T-helper 9 cell (primary cell): Measurements from ENCODE around the gene ARMC9.
"Not testable (repeated sequence)": the region's sequence is repeated elsewhere in the genome, so short reads cannot be mapped to it uniquely, and the experiment has no call there.

ENCODE experiments used
- DNase-seq: peaks from one replicate; pipeline ENCODE4 v3.0.0-alpha.2; 2020

Gene ARMC9

DNA sequence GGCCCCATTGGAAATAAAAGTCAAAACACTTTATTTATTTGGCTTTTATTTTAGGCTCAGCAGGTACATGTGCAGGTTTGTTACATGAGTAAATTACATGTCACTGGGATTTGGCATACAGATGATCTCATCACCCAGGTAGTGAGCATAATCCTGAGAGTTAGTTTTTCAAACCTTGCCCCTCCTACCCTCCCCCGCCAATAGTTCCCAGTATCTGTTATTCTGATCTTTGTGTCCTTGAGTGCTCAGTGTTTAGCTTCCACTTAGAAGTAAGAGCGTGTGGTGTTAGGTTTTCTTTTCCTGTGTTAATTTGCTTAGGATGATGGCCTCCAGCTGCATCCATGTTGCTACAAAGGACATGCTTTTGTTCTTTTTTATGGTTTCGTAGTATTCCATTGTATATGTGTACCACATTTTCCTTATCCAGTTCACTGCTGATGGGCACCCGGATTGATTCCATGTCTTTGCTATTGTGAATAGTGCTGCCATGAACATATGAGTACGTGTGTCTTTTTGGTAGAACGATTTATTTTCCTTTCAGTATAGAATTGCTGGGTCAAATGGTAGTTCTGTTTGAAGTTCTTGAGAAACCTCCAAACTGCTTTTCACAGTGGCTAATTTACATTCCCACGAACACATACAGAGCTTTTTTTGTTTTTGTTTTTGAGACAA, 47.9 kb downstream of the ARMC9 start:
- no peak for DNase-seq

DNA sequence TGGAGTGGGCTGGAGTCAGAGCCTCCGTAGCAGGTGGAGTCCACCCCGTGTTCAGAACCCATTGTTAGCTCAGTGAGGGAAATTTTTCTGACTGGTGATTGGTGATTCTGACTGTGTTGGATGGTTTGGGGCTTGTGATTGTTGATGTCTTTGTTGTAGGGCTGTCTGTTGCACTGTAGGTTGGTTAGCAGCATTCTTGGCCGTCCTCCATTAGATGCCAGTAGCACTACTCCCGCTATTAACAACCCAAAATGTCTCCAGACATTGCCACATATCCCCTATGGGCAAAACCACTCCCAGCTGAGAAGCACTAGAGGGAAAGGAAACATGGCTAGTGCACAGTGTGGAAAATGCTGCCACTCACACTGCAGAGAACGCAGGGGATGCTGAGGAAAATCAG, 51.7 kb downstream of the ARMC9 start:
- DNase-seq: no peak

DNA sequence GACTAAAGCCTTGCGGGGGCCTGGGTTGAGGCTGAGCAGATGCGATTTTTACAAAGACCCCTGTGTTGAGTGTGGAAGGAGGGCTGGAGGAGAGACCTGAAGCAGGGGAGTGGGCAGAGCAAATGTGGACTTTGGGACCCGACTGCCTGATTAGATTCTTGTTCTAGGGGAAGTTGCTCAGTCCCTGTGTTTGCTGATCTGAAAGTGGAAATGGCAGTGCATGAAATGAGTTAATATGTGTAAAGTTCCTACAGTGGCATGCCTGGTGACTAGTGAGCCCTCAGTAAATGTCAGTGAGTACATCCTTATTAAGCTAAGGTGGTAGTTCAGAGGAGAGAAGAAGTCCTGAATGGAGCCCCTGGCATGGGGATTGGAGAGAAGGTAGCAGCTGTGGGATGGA, 52.3 kb downstream of the ARMC9 start:
- DNase-seq: no peak

DNA sequence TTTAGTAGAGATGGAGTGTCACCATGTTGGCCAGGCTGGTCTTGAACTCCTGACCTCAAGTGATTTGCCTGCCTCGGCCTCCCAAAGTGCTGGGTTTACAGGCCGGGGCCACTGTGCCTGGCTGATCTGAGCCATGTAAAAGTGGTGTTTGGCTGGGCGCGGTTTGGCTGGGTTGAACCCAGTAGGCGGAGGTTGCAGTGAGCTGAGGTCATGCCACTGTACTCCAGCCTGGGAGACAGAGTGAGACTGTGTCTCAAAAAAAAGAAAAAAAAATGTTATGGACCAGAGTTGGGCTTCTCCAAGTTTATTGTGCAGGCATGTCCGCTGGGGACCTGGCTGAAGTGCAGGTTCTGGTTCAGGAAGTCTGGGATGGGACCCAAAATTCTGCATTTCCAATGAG, 54.9 kb downstream of the ARMC9 start:
- not testable (repeated sequence) for DNase-seq

DNA sequence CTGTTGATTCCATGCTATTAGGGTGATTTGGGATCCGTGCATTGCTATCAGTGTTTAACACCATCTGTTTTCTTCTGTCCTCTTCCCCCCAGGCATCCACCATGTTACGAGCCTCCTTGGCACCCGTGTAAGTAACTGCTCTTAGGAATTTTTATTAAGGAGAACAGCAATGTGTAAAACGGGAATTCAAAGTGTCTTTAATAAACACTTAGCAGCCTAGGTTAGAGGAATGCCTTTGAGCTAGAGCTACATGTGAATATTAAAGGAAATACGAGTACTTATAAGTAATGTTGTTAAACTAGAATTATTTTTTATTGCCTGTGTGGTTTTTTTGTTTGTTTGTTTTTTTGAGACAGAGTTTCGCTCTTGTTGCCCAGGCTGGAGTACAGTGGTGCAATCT, 58.1 kb downstream of the ARMC9 start:
- DNase-seq: no peak

DNA sequence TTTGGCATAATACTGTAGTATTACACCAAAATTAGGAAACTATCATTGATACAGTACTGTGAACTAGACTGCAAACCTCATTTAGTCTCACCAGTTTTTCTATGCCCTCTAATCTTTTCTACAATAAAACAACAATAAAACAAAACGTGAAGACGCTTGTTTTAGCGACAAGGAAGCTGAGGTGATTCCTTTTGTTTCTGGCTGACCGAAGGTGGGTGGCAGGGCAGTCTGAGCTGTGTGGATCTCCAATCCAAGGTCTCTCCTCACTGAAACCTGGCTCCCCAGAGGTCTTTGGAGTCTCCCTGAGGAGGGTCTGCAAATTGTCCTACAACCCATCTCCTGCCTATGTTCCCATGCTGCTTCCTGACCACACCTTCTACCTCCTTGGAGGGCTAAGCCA, 59.3 kb downstream of the ARMC9 start:
- no peak for DNase-seq

DNA sequence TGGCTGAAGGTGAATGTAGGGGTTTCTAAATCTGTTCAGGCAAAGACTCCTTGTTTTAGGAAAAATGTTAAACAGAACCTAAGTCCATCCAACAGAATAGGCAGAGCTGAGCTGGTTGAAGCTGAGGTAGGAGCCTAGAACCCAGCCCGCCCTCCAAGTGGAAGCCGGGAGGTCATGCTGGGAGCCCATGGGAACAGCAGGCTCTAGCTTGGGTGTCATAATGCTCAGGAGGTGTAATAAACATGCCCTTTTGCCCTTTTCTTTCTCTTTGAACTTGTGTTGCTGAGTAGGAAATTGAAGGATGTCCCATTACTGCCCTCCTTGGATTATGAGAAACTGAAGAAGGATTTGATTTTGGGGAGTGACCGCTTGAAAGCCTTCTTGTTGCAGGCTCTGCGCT, 60.3 kb downstream of the ARMC9 start:
- no peak for DNase-seq

DNA sequence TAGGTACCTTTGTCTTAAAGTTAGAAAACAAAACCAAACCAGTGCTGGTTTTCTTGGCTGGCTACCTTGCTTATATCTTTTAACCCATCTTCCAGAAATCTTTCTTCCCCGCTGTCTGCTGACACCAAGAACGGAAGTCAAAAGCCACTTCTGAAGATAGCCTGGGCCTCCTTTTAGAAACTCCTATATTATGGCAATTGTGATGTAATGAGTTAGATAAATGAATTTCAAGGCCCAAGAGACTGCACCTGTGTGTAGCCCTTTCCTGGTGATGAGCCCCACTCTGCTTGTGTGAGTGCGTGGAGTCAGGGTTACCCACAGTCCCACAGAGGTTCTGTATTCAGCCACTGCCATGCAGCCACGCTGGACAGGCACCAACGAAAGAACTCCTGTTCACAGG, 60.7 kb downstream of the ARMC9 start:
- no peak for DNase-seq

DNA sequence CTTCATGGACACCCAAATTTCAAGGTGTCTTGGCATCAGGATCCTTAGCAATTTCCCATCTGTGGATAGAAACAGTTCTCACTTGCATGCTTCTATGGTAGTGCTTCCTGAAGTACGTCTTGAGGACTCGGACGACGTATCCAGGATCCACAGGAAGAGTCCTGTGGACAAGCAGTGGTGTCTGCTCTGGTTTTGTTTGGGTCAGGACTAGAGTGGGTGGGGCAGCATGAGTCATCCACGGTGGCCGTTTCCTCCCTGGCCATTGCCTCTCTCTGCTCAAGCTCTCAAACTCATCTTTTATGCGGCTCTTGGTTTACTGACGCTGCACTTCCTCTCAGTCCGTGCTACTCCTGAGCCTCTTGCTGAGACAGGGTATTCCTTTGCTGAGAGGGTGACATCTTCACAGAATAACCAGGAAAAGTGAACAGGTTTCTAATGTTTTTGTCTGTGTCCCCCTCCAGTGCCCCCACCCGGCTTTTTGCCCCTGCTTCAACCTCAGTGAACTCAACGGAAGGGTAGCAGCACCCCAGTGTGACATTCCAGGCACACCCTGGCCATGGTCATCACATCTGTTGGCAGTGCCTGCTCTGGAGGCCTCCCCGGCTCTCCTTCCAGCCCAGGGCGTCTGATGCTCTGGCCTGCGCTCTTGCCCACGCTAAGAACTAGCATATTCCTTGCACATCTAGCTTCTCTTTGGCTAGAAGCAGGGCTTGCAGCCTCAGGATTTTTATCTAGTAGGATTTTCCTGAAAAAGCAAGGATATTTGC, 62.2 kb downstream of the ARMC9 start:
- no peak for DNase-seq

DNA sequence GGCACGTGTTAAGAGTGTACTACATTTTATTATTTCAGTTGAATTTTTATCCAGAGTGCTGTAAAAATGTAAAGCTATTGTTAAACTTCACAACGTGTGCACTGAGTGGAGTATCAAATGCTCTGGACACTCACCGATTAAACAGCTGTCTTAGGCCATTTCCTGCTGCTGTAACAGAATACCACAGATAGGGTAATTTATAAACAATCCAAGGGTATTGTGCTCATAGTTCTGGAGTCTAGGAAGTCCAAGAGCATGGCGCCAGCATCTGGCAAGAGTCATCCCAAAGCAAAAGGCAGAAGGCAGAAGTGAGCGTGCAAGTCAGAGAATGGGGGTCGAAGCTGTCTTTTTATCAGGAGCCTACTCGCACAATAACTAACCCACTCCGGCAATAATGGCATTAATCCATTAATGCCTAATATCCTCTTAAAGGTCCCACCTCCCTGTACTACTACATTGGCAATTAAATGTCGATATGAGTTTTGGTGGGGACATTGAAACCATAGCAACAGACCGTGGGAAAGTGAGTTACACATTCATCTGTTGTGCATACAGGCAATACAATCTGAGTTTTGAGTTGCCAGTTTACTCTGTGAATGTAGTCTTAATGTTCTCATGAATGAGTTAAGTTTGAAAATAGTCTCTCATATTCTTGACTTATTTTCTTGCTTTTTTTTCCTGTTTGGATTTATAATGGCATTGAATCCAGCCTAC, 64.8 kb downstream of the ARMC9 start:
- DNase-seq: no peak

DNA sequence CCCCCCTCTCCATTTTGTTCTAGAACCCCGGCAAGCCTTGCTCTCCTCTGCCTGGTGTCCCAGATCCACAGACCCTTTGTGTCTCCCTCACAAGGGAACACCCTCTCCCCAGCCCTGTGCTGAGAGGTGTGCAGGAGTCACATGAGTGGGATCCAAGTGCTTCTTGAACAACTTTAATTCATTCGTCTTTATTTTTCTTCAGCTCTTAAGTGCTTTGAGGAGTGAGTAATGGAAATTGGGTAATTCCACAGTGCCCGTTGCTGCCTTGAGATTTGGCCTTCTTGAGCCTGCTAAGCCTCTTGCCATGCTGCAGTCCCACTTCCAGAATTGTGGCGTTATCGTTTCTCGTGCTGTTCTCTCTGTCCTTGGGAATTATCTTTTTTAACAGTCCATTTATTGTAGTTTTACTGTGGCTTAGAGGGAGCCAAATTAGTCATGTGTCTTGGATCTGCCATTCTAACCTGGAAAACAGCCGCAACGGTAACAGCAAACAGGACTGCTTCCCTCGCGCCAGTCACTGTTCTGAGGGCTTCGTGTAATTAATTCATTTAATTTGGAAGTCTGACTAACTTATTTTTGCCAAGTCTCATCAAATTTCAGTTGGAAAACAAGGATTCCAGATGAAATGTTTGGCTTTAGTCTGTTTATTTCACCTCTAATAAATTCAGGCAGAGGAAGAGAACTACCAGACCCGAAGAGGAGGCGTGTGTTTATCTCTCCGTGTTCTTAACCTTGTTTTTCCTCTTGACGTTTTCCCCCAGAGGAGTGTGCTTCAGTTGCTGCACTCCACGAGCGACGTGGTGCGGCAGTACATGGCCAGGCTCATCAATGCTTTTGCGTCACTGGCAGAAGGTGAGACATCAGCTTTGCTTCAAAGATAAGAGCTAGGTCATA, 72.0 kb downstream of the ARMC9 start:
- no peak for DNase-seq

DNA sequence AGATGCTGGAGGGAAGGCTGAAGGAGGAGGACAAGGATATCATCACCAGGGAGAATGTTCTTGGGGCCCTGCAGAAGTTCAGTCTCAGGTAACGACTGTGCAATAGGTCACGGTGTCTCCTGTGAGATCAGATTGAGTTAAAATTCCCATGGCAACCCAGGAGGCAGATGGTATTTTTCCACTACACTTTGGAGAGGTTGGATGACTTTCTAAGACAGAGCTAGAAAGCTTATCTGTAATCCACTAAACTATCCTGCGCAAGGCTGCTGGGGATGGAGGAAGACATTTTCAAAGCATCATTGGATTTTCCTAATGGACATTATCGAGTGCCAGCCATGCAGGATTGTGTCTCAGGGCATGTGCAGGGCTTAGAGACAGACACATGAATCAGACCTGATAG, 74.6 kb downstream of the ARMC9 start:
- DNase-seq: no peak

DNA sequence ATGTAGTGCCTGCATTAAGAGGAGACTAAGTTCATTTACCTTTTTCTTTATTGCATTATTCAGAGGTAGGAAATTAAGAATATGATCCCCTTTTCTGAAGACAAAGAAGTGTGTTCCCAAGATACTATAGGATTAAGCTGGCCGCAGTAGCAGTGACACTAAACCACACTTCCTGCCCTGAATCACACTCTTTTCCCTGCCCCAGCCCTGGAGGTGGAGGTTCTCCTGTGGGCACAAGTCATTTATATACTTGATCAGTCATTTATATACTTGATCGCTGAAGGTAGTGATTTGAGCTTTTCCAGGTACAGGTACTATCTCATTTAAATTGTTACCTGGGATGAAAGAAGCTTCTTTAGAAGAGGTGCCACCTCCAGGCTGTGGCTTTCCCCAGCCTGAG, 78.6 kb downstream of the ARMC9 start:
- DNase-seq: no peak

DNA sequence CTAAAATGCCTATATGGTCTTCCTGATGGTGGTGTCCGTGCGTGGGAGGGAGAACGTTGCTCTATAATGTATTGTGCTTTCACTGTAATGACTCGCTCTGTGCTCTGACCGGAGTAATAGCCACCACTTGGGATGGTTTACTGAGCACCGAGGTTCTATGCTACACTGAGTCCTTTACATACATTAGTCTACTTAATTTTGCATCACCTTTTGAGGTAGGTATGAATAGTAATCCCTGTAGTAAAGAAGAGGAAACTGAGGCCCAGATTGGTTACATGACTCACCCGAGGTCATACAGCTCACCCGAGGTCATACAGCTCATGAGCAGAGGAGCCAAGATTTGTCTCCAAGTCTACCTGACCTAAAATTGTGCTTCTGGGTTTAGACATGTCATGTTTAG, 79.5 kb downstream of the ARMC9 start:
- DNase-seq: no peak

DNA sequence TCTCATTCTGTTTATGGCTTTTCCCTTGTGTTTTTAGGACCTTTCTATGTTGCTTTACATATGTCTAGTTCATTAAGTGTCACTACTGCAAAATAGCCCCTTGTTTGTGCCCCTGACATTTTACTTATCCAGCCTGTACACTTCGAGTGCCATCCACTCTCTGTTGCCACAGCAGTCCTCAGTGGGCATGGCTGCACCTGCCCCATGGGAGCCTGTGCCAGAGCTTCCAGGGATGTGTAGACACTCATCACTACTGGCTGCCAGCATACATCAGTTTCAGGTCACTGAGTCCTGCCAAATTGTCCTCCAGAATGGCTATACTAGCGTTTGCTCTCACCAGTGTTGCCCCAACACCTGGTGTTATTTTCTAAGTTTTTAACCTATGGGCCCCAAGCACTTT, 80.4 kb downstream of the ARMC9 start:
- no peak for DNase-seq

DNA sequence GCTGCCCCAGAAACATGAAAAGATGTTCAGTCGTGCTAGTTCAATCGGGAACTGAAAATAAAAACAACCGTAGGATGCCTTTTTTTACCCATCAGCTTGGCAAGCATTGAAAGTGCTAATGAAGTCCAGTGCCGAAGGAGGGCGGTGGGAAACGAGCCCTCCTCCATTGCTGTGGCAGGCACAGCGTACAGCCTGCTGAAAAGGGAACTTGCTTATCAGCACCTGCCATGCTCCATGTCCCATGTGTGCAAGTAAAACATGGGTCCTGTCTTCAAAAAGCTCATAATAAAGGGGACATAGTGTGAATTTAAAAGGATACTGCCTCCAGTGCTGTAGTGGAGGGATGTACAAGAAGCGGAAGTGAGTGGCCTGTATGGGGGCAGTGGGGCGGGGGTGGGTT, 82.4 kb downstream of the ARMC9 start:
- no peak for DNase-seq

DNA sequence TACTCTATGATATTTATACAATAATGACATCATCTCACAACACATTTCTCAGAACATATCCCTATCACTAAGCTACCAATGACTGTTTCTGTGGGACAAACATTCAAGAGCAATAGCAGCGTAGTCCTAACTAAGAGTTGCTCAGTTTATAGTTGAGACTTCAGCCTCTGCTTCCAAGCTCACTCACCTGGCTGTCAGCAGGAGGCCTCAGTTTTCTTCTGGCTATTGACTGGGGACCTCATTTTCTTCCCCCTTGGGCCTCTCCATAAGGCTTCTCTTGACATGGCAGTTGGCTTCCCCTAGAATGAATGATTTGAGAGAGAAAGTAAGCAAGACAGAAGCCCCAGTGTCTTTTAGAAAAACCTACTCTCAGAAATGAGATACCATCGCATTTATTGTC, 85.9 kb downstream of the ARMC9 start:
- no peak for DNase-seq

DNA sequence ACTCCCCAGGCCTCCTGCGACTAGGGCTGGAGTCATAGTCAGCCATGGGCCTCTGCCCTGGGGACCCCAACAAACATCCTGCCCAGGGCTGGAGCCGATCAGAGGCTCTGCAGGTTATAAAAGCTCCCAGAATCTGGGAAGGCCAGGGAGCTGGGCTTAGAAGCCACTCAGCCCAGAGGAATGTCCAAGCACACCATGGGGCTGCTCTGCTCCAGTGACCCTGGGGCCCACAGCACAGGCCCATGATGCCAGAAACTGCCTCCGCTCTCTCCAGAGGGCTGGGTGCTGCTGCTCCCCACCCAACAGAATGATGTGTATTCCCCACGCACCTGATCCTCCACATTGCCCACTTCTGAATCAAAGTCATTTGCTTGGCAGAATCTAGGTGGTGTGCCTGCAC, 88.5 kb downstream of the ARMC9 start:
- no peak for DNase-seq

DNA sequence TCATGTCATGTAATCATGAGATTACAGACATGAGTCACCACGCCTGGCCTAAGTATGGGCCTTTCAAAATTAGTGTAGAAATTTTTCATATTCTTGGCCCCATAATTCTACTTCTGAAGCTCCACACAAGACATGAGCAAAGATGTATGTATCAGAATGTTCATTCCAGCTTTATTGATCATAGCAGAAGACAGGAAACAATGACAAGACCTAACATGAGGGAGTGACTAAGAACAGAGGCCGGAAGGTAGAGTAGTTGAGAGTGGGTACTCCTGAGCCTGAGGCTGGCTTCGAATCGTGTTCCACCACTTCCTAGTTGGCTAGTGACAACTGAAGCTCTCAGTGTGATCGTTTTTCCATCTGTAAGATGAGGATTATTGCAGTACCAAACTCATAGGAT, 89.3 kb downstream of the ARMC9 start:
- DNase-seq: no peak

DNA sequence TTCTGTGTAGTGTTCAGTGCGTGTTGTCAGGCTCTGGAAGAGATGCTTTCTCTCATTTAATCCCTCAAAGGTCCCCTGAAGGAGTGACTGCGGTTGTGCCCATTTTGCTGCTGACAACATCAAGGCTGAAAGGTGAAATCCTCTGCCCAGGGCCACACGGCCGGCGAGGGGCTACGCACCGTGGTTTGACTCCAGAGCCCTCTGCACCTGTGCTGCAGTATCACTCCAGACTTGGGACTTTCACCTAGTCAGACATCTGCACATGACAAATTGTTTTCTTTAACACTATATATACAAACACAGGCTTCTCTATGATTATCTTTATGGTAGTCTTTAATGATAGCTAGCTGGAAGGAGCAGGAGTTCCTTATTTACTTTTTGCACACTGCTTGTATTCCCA, 90.2 kb downstream of the ARMC9 start:
- no peak for DNase-seq

DNA sequence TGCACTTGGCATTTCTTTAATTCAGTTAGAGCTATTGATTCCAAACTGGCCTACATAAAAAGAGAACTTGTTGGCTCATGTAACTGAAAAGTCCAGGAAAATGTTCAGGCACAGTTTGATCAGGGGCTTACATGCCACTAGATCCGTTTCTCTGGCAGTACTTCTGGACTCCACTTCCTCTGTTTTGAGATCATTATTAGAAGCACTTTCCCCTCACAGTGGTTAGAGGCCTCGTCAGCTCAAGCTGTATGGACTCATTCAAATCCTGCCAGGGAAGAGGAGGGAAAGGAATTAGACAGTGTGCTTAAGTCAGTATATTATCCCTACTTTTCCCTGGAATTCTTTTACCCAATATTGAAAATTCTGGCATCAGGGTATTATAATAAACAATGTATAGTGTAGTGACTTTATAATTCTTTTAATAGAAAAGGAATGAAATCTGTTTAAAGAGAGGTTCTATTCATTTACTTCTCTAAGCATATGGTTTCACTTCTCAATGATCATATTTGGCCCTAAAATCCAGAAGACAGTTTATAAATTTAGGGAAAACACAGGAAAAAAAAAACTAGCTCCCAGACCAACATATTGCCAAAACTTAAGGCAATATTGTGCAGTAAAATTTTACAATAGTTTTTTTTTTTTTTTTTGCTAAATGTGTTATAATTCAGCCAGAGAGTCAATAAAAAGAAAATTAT, 92.0 kb downstream of the ARMC9 start:
- no peak for DNase-seq

DNA sequence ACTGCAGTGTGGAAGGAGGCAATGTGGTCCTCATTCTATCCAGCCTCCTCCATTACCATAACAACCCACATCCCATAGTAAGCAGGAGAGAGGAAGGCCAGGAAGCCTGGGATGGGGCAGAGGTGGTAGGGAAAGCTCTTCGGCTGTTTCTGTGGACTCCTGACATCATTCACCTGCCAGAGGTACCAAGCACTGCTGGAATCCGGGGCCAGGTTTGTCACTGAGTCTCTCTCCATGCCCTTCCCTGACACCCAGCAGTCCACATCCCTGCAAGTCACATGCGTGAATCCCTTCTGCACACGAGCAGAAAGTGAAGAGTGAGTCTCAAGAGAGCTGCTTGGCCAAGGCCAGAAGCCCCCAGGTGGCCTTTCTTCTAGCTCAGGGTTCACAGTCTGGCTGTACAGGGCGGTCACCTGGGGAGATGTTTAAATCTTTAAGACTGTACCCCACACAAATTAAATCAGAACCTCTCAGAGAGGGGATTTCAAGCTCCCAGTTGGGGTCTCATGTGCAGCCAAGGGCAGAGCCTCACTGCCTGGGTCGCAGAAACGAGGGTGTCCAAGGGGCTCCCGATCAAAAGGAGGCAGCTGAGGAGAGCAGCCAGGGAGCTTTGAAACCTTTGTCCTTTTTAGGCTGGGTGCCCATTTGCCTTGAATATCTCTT, 94.2 kb downstream of the ARMC9 start:
- DNase-seq: no peak
